Vagina (tissue), 2 donors: ENCODE results near the gene MYO1D. TPM values are rescaled to one million over a fixed set of nuclear protein-coding genes. Genes with fewer than 3 reads are reported as not detected.

Experiments used
- DNase-seq, 2 donors: peaks; one replicate each; pipeline ENCODE4 v3.0.0-alpha.2; 2017; ENCODE audit errors: extremely low spot score in 2 of 2
- H3K27ac ChIP-seq: fragments of 200-600 bp; sonication (generic); one replicate; pipeline ENCODE4 v1.5.1; 2019
- H3K27me3 ChIP-seq: fragments of 200-600 bp; sonication (generic); one replicate; pipeline ENCODE4 v1.5.1; 2019
- H3K36me3 ChIP-seq, 2 donors: fragments of 200-600 bp; sonication (generic); one replicate each; pipeline ENCODE4 v1.5.1; 2017 to 2019
- H3K4me1 ChIP-seq: fragments of 200-600 bp; sonication (generic); one replicate; pipeline ENCODE4 v1.5.1; 2019
- H3K4me3 ChIP-seq, 2 donors: fragments of 200-600 bp; sonication (generic); 1 replicate in 1 of 2; 2 replicates in 1 of 2; pipeline ENCODE4 v1.5.1; 2016 to 2019
- H3K9me3 ChIP-seq: fragments of 200-600 bp; sonication (generic); one replicate; pipeline ENCODE4 v1.5.1; 2019
- POLR2A ChIP-seq, 2 donors: fragments of 450-650 bp; IDR thresholded peaks; one replicate each; pipeline ENCODE4 v1.6.1; 2017; ENCODE audit warnings: antibody characterized with exemption in 2 of 2, mild to moderate bottlenecking in 2 of 2, moderate library complexity in 2 of 2
- POLR2AphosphoS5 ChIP-seq, 2 donors: sonication (generic); formaldehyde crosslinking; IDR thresholded peaks; one replicate each; pipeline ENCODE4 v1.9.0; 2017; ENCODE audit warnings: antibody characterized with exemption in 2 of 2, mild to moderate bottlenecking in 2 of 2, low read depth in 1 of 2; ENCODE audit not compliant: insufficient read depth in 1 of 2
- intact Hi-C: fragments of 100-400 bp; cut with DNase I; formaldehyde crosslinking; loops from one replicate; pipeline ENCODE4 v1.15.1; 2023
- total RNA-seq: library from RNA; depleted of rRNA; stranded (reverse); fragments of >200 nt; gene quantifications from one replicate; pipeline ENCODE4 v1.2.3, GENCODE V29; 2016
- TF ChIP-seq, protein P1 (sequence below), 3 experiments: fragments of 450-650 bp in 2 of 3; fragments of 200-600 bp in 1 of 3; sonication (generic) in 1 of 3; IDR thresholded peaks; one replicate each; pipeline ENCODE4 v1.5.1; 2017 to 2019; ENCODE audit warnings: antibody characterized with exemption in 3 of 3, mild to moderate bottlenecking in 2 of 3, moderate library complexity in 2 of 3

MYO1D gene
- total RNA-seq, 1 donor from 2014 or later: 44.7 TPM

DNA sequence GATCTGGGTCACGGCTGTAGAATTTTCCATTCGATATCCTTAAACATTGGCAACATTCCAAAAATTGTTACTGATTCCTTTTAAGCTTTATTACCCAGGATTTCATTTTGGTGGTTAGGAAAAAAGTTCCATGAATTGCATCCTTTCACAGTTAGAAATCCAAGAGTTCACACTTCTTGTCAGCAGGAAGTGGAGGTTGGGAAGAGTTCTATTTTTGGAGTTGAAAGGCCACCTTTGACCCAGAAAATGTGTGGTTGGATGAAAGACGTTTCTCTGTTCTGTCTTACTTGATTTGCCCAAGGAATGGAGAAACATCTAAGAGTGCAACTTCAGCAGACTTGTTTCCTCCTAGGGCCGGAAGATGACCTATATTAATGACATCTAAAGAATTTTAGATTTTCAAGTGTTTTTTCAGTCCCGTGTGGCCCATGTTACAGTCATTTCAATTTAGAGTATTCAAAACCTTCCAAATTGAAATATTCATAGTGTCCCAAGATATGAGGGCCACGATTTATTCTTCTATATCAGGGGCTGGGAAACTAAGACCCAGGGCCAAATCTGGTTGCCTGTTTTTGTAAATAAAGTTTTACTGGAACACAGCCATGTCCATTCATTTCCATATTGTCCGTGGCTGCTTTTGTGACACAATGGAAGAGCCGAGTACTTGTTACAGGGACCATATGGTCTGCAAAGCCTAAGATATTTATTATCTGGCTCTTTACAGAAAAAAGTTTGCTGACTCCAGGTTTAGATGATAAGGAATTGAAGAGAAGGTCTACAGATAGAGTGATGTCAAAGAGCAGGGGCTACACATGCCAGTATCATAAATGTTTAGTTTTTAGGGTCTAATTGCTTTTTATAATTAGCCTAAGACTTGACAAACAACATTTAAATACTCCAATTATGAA, 339.9 kb downstream of the MYO1D start:
- DNase-seq: no peak
- no peak overlapping the region for H3K4me3 ChIP-seq
- peaks cover 0 to 8% of the 10 kb centered on the region in 2 donors for H3K36me3 ChIP-seq
- intact Hi-C loops: no loop called here
- no peaks in the 10 kb centered on the region for H3K9me3 ChIP-seq
- no peaks in the 10 kb centered on the region for H3K4me1 ChIP-seq
- no peak overlapping the region for H3K27ac ChIP-seq
- TF ChIP-seq POLR2A (IDR thresholded peaks at IDR 0.05): no peak
- TF ChIP-seq POLR2AphosphoS5 (IDR thresholded peaks at IDR 0.05; ENCODE audit: insufficient read depth in 1 of 2, low read depth in 1 of 2): no peak
- TF ChIP-seq, protein P1, sequence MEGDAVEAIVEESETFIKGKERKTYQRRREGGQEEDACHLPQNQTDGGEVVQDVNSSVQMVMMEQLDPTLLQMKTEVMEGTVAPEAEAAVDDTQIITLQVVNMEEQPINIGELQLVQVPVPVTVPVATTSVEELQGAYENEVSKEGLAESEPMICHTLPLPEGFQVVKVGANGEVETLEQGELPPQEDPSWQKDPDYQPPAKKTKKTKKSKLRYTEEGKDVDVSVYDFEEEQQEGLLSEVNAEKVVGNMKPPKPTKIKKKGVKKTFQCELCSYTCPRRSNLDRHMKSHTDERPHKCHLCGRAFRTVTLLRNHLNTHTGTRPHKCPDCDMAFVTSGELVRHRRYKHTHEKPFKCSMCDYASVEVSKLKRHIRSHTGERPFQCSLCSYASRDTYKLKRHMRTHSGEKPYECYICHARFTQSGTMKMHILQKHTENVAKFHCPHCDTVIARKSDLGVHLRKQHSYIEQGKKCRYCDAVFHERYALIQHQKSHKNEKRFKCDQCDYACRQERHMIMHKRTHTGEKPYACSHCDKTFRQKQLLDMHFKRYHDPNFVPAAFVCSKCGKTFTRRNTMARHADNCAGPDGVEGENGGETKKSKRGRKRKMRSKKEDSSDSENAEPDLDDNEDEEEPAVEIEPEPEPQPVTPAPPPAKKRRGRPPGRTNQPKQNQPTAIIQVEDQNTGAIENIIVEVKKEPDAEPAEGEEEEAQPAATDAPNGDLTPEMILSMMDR (IDR thresholded peaks at IDR 0.05): no peak
- no peaks in the 10 kb centered on the region for H3K27me3 ChIP-seq

DNA sequence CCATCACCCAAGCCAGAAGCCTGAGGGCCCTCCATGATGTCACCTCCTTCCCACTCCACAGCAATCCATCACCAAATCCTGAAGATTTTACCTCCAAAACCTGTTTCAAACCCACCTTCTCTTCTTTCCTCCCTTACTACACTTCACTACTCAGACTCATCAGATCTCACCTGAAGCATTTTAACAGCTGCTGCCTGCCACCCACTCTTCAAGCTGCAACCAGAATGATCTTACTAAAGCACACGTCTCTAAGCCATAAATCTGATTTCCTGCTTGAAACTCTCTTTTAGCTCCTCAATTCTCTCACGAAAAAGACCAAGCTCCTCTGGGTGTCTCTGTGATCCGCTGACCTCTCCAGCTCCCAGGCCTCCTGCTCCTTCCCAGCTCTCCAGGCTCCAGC, 343.6 kb downstream of the MYO1D start:
- no peak overlapping the region for H3K27ac ChIP-seq
- intact Hi-C loops: no loop called here
- no peaks in the 10 kb centered on the region for H3K27me3 ChIP-seq
- no peaks in the 10 kb centered on the region for H3K36me3 ChIP-seq
- H3K9me3 ChIP-seq: no peaks in the 10 kb centered on the region
- no peaks in the 10 kb centered on the region for H3K4me1 ChIP-seq
- TF ChIP-seq, protein P1 (IDR thresholded peaks at IDR 0.05): no peak
- no peak for TF ChIP-seq POLR2A (IDR thresholded peaks at IDR 0.05)
- no peak for DNase-seq
- H3K4me3 ChIP-seq: no peak overlapping the region

DNA sequence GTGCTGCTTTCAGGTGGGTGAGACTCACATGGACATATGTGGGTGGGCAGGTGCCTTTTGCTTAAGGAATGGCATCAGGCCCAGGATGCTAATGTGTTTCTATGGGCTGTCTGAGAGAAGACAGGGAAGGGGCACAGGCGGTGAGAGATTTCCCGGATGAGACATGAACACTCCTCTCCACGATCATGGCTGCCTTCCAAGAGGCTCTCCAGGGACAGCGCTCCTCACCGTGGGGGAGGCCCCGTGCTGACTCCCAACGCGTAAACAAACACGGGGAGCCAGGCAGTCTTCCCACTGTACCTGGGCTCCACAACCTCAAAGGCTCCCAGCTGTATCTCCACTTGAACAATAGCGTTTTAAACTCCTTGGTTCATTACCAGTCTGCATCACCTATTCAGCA, 347.3 kb downstream of the MYO1D start:
- intact Hi-C loops: no loop called here
- no peak overlapping the region for H3K4me3 ChIP-seq
- TF ChIP-seq POLR2AphosphoS5 (IDR thresholded peaks at IDR 0.05; ENCODE audit: insufficient read depth in 1 of 2, low read depth in 1 of 2): no peak
- TF ChIP-seq, protein P1 (IDR thresholded peaks at IDR 0.05): no peak
- no peak for TF ChIP-seq POLR2A (IDR thresholded peaks at IDR 0.05)
- DNase-seq: no peak
- H3K27me3 ChIP-seq: no peaks in the 10 kb centered on the region
- H3K36me3 ChIP-seq: no peaks in the 10 kb centered on the region
- H3K4me1 ChIP-seq: no peaks in the 10 kb centered on the region
- H3K27ac ChIP-seq: no peak overlapping the region
- no peaks in the 10 kb centered on the region for H3K9me3 ChIP-seq

DNA sequence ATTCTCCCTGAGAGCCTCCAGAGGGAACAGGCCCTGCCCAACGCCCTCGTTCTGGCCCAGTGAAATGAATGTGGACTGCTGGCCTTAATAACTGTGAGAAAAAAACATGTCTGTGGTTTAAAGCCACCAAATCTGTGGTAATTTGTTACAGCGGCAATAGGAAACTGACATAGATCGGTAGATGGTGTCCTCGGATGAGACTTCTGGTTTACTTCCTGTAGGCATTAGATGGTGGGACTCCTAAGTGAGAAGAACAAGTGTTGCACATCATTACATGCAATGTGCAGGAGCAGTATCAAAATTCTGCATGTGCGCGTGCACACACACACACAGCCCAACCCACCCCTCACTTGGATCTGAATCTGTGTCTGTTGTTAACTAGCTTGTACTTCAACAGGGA, 348.1 kb downstream of the MYO1D start:
- H3K4me1 ChIP-seq: no peaks in the 10 kb centered on the region

More for the DNA sequence above, 348.1 kb downstream of the MYO1D start:
- Histone ChIP-seq H3K4me3 (no peak overlapping the region), H3K9me3 (no peaks in the 10 kb centered on the region), H3K27me3 (no peaks in the 10 kb centered on the region), H3K36me3 (no peaks in the 10 kb centered on the region), H3K27ac (no peak overlapping the region)
- intact Hi-C loops: no loop called here
- DNase-seq: no peak
- TF ChIP-seq POLR2A (IDR thresholded peaks at IDR 0.05) (no peak), POLR2AphosphoS5 (IDR thresholded peaks at IDR 0.05; ENCODE audit: insufficient read depth in 1 of 2, low read depth in 1 of 2) (no peak)
- TF ChIP-seq, protein P1 (IDR thresholded peaks at IDR 0.05): no peak
